ENCODE measurements around the gene ALDH3A2.

ALDH3A2 gene

DNA sequence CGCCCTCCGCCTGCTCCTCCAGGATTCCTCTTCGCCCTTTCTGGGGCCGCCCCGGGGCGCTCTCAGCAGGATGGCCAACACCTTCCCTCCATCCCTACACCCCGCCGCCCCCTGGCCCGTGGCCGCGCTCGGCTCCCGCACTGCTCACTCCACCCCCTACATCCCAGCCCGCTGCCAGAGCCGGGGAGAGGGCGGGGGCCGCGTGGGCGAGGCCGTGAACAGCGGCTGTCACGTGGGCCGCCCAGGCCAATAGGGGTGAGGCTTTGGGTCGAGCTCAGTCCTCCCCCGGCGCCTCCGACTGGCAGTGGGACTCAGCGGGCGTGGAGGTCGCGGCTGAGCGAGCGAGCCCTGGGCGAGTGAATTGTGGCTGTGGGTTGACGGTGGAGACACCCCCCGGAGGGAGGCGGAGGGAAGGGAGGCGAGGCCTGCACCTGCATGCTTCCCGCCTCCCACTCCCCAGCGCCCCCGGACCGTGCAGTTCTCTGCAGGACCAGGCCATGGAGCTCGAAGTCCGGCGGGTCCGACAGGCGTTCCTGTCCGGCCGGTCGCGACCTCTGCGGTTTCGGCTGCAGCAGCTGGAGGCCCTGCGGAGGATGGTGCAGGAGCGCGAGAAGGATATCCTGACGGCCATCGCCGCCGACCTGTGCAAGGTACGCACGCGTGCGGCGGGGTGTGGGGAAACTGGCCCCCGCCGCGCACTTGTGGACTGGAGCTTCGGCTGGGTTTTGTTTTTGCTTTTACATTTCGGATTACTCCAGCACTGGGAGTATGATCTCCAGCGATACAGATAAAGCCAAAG lies at the start of gene ALDH3A2:
Gene ALDH3A2, plus strand, starts transcription at position 277 of the 799 bp plus-strand sequence. Its CDS starts 221 bp downstream, at position 498.
- peak; percentile 84 for FAIRE-seq

DNA sequence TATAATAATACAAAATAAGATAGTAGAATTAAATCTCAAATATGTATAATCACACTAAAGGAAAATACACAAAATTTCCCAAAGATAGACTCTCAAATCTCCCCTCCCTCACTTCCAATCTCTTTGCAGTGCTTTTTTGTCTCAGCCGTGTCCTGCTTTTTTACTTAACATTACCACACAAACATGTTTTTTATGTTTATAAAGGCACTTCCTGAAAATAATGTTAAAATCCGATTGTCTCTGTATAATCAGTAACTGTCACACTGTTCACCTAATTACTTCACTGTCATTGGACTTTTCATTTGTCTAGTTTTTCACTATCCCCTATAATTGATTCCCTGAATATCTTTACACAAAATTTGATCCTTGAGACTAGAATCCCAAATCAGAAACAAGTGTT lies 38.2 kb upstream of the ALDH3A2 start:
- FAIRE-seq: no peak

More for the DNA sequence above, at the start of gene ALDH3A2:
- DNase-seq (ENCODE audit: low spot score): peak; percentile 98

GRCh38 chr17:19610879-19611278 lies 37.7 kb upstream of the ALDH3A2 start:
- no peak for FAIRE-seq
- DNase-seq (ENCODE audit: low spot score): no peak

More for the DNA sequence above, 38.2 kb upstream of the ALDH3A2 start:
- DNase-seq (ENCODE audit: low spot score): no peak

- DNase-seq (ENCODE audit: low spot score) (no peak), FAIRE-seq (no peak)
Measured at GRCh38 chr17:19613979-19614378, 34.6 kb upstream of the ALDH3A2 start.

DNA sequence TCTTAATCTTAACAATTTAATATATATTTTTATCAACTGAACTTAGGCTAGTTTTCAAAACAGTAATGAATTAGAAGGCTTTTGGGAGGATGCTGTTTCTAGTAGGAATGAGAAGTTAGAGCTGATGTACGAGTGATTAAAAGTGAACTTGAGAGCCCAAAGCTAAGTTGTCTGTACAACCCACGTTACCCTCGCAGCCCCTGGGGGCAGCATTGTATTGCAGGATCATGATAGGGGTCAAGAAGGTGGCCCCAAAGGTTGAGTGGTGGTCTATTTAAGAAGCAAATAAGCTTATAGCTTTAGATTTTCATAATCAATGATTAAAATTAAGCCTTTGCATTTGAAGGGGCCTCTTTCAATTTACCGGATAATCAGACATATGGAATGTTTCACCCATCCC lies 33.7 kb upstream of the ALDH3A2 start:
- FAIRE-seq (no peak), DNase-seq (ENCODE audit: low spot score) (no peak)

DNA sequence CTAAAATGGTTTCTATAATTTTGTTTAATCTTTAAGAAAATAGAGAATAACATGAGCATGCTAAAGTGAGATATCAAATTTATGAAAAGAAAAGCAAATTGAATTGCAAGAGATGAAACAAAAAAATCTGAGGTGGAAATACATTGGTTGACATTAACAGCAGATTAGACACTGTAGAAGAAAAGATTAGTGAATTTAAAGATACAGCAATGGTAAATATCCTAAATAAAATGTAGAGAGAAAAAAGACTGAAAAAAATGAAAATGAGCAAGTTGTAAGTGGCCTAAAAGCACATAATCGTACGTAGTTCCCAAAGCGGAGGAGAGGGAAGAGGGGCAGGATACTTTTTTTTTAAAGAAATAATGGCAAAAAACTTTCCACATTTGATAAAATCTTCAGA lies 30.5 kb upstream of the ALDH3A2 start:
- FAIRE-seq: no peak

DNA sequence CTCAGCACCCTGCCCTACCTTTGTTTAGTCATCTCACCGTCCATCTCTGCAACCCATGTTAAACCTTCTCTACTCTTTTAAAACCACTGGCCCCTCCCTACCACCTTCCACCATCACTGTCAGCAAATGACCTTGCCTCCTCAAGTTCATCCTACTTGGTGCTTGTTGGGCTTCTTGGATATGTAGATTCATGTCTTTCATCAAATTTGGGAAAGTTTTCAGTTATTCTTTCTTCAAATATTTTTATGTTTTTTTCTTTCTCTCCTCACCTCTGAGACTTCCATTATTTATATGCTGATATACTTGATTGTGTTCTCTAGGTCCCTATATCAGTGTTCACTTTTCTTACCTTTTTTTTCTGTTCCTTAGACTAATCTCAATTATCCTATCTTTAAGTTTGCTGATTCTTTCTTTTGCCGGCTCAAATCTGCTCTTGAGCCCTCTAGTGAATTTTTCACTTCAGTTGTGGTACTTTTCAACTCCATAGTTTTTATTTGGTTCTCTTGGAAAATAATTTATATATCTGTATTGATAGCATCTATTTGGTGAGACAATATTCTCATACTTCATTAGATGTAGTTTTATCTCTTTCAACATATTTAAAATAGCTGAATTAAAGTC lies 28.7 kb upstream of the ALDH3A2 start:
- FAIRE-seq (no peak), DNase-seq (ENCODE audit: low spot score) (no peak)

More for the DNA sequence above, 30.5 kb upstream of the ALDH3A2 start:
- no peak for DNase-seq (ENCODE audit: low spot score)

- DNase-seq (ENCODE audit: low spot score) (no peak), FAIRE-seq (no peak)
Measured at GRCh38 chr17:19621697-19622096, 26.9 kb upstream of the ALDH3A2 start.

DNA sequence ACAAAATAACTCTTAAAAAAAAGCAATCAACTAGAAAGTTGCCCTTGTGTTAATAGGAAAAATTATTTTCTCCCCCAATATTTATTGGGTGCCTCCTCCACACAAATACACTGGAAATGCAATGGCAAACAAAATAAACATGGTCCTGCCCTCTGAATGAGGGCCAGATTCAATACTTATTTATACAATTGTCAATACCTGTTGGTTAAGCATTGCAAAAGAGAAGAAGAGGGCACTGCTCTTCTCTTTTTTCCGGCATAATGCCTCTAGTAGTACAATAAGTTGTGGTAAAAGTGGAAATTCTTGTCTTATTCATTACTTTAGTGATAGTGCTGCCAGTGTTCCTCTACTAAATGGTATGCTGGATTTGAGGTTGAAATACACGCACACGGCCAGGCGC lies 22.5 kb upstream of the ALDH3A2 start:
- FAIRE-seq (no peak), DNase-seq (ENCODE audit: low spot score) (no peak)

- DNase-seq (ENCODE audit: low spot score) (no peak), FAIRE-seq (no peak)
Measured at GRCh38 chr17:19629449-19629848, 19.1 kb upstream of the ALDH3A2 start.

GRCh38 chr17:19630035-19630434 lies 18.5 kb upstream of the ALDH3A2 start:
- no peak for FAIRE-seq
- DNase-seq (ENCODE audit: low spot score): no peak

GRCh38 chr17:19630661-19631060 lies 17.9 kb upstream of the ALDH3A2 start:
- no peak for FAIRE-seq
- DNase-seq (ENCODE audit: low spot score): no peak

DNA sequence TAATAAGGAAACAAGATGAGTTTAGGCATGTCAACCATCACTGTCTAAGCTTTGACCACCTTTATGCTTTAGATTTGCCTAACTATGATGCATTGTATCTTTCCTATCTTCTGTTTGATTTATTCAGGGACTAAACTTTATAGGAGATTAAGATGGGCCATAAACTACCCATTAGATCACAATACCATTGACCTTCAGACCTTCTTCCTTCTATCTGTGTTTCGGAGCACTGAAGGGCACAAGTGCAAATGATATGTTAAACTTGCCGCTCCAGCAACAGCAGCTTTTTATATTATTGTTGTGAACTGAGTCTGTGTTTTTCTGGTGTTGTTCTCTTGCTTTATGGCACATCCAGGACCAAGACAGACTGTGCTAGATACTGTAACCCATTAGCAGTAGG lies 16.6 kb upstream of the ALDH3A2 start:
- no peak for DNase-seq (ENCODE audit: low spot score)
- FAIRE-seq: no peak

DNA sequence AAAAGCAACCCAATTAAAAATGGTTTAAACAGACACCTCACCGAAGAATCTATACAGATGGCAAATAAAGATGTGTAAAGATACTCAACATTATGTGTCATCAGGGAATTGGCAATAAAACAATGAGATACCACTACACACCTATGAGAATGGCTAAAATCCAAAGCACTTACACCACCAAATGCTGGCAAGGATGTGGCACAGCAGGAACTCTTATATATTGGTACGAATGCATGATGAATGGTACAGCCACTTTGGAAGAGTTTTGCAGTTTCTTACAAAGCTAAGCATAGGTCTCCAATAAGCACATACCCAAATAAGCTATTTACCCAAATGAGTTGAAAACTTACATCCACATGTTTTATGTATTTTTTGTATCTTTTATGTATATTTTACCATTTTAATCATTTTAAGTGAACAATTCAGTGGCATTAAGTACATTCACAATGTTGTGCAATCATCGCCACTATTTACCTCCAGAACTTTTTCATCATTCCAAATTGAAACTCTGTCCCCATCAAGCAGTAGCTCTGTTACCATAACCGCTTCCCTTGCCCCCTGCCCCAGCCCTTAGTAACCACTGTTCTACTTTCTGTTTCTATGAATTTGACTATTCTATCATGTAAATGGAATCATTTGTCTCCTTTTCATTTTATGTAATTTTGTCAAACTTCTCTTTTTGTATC lies 6.7 kb upstream of the ALDH3A2 start:
- FAIRE-seq (no peak), DNase-seq (ENCODE audit: low spot score) (no peak)

GRCh38 chr17:19642373-19642893 lies 6.1 kb upstream of the ALDH3A2 start:
- FAIRE-seq (no peak), DNase-seq (ENCODE audit: low spot score) (no peak)

DNA sequence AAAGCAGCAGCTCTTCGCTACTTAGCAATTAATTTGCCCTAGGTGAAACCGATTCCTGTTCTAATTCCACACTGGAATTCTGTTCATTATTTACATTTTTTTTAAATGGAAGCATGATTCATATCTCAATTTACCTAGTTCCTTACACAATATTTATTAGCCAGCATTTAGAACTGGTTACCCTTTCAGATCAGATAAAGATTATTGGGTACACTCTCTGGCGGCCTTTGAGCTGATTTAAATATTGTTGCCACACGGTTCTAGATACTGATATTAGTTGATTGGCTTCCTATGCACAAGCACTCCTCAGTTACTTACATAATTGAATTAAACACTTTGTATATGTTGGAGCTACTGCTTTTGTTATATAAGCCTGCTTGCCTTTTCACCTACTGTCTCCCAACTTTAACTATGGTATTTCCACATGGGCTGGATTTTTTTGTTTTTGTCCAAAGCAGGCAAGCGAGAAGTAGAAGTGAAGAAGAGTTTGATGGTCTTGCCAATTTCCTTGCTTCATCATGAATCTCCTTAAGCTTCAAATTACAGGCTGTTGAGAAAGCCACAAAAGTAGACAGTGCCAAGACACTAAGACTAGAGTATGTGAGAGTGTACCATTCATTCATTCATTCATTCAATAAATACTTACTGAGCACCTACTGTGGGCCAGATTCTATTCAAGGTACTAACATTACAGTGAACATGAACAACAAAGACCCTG lies 3.9 kb upstream of the ALDH3A2 start:
- FAIRE-seq (no peak), DNase-seq (ENCODE audit: low spot score) (no peak)

DNA sequence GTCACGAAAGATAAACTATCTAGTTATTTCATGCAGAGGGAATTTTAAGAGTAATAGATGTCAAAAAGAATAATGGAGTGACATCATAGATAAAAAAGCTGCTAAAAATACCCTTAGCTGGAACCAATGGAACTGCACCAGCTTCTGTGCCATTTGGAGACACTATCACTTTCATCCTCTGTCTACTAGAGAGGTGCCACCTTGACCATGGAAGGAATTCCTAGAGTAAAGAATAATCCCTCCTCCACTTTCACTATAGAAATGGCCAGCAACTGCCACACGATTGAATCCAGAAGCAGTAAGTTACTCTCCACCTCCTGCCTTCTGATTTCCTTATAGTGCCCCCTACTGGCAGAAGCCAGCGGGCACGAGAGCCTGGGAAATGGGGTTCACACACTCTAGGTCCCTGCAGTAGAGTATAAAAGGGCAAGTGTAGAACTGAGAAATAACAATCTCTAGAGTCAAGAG lies 2.8 kb upstream of the ALDH3A2 start:
- DNase-seq (ENCODE audit: low spot score) (no peak), FAIRE-seq (no peak)

GRCh38 chr17:19646788-19647696 lies 1.5 kb upstream of the ALDH3A2 start:
- FAIRE-seq: no peak
- peak; percentile 17 for DNase-seq (ENCODE audit: low spot score)

- no peak for FAIRE-seq
- peak; percentile 42 for DNase-seq (ENCODE audit: low spot score)
Measured at GRCh38 chr17:19647697-19648474, 665 bp upstream of the ALDH3A2 start.

GRCh38 chr17:19649274-19649541 lies 657 bp downstream of the ALDH3A2 start:
- DNase-seq (ENCODE audit: low spot score) (no peak), FAIRE-seq (no peak)
